Fibroblast of lung (primary cell): ENCODE measurements around the gene ZNF530. TPM values are rescaled to one million over a fixed set of nuclear protein-coding genes. Genes with fewer than 3 reads are reported as not detected.
A peak's percentile ranks its signal among the peaks of the same experiment; 100 is the strongest.

Experiments used
- DNase-seq, 2 donors: peaks; one replicate each; pipeline versions ENCODE4 v3.0.0 to v3.0.0-alpha.2; 2010; ENCODE audit warnings: low read depth in 2 of 2
- H2AFZ ChIP-seq: 2 replicates; pipeline ENCODE4 v1.5.1; 2012; ENCODE audit warnings: low read length, control low read depth, inconsistent platforms
- H3K27ac ChIP-seq: 2 replicates; pipeline ENCODE4 v1.5.1; 2011; ENCODE audit warnings: low read length, control low read depth; ENCODE audit not compliant: insufficient read depth
- H3K27me3 ChIP-seq: 2 replicates; pipeline ENCODE4 v1.5.1; 2011; ENCODE audit warnings: mild to moderate bottlenecking, low read length; ENCODE audit not compliant: control insufficient read depth, insufficient read depth
- H3K36me3 ChIP-seq: 2 replicates; pipeline ENCODE4 v1.5.1; 2011; ENCODE audit warnings: low read length; ENCODE audit not compliant: control insufficient read depth, insufficient read depth
- H3K4me1 ChIP-seq: 2 replicates; pipeline ENCODE4 v1.5.1; 2011; ENCODE audit warnings: low read length; ENCODE audit not compliant: control insufficient read depth, insufficient read depth; ENCODE audit errors: extremely low read depth
- H3K4me2 ChIP-seq: 2 replicates; pipeline ENCODE4 v1.5.1; 2011; ENCODE audit warnings: low read length, control low read depth; ENCODE audit not compliant: insufficient read depth; ENCODE audit errors: extremely low read depth
- H3K4me3 ChIP-seq, 4 experiments: fragments of 200-600 bp in 1 of 4; sonication (generic) in 1 of 4; replicated peaks in 1 of 4; 2 replicates each; pipeline ENCODE4 v1.5.1; 2011 to 2016; ENCODE audit warnings: low read length in 4 of 4, low read depth in 3 of 4, mild to moderate bottlenecking in 3 of 4, control low read depth in 2 of 4, inconsistent platforms in 1 of 4, mixed read lengths in 1 of 4; ENCODE audit not compliant: insufficient read depth in 1 of 4; ENCODE audit errors: control extremely low read depth in 1 of 4
- H3K79me2 ChIP-seq: 2 replicates; pipeline ENCODE4 v1.5.1; 2012; ENCODE audit warnings: mild to moderate bottlenecking, low read length, inconsistent platforms; ENCODE audit not compliant: control insufficient read depth, insufficient read depth
- H3K9ac ChIP-seq: 2 replicates; pipeline ENCODE4 v1.5.1; 2011; ENCODE audit warnings: mild to moderate bottlenecking, low read length, control low read depth; ENCODE audit not compliant: insufficient read depth
- H3K9me3 ChIP-seq: 2 replicates; pipeline ENCODE4 v1.5.1; 2012; ENCODE audit warnings: low read depth, low read length; ENCODE audit not compliant: control insufficient read depth, insufficient read depth
- H4K20me1 ChIP-seq: 2 replicates; pipeline ENCODE4 v1.5.1; 2011; ENCODE audit warnings: low read length; ENCODE audit not compliant: control insufficient read depth, insufficient read depth; ENCODE audit errors: extremely low read depth
- CTCF ChIP-seq, 2 donors: IDR thresholded peaks in 1 of 2; conservative IDR thresholded peaks in 1 of 2; 1 replicate in 1 of 2; 2 replicates in 1 of 2; pipeline ENCODE4 v1.5.1; 2011 to 2012; ENCODE audit warnings: low read length in 2 of 2, control low read depth in 1 of 2, inconsistent platforms in 1 of 2, low read depth in 1 of 2, mild to moderate bottlenecking in 1 of 2
- EZH2 ChIP-seq: IDR thresholded peaks from 2 replicates; pipeline ENCODE4 v1.5.1; 2012; ENCODE audit warnings: low read length, control low read depth, mild to moderate bottlenecking; ENCODE audit errors: missing control alignments
- polyA plus RNA-seq, 2 donors: library from polyadenylated mRNA; depleted of rRNA in 1 of 2; stranded (reverse) in 1 of 2; unstranded in 1 of 2; fragments of >200 nt; gene quantifications; 2 replicates each; pipeline ENCODE4 v1.2.1, GENCODE V29; 2011 to 2012; ENCODE audit warnings: missing spikeins in 1 of 2
- total RNA-seq: library from RNA; depleted of rRNA; stranded (reverse); fragments of >200 nt; gene quantifications from 2 replicates; pipeline ENCODE4 v1.2.1, GENCODE V29; 2014

Gene ZNF530
- total and polyA plus RNA-seq, 2 donors (not counting 1 experiment from before 2014, with no cell fraction given): 1.6 to 2.5 TPM

GRCh38 chr19:57611113-57611512, 11.4 kb downstream of the ZNF530 start:
- DNase-seq: no peak
- Histone ChIP-seq H3K27ac (no peak overlapping the region), H3K4me1 (no peaks in the 10 kb centered on the region), H3K9ac (no peak overlapping the region), H3K4me3 (no peak overlapping the region), H3K27me3 (no peaks in the 10 kb centered on the region), H3K9me3 (peaks cover 8% of the 10 kb centered on the region), H3K4me2 (no peak overlapping the region), H3K79me2 (peaks cover 20% of the 10 kb centered on the region), H3K36me3 (peaks cover 7% of the 10 kb centered on the region), H2AFZ (no peak overlapping the region), H4K20me1 (no peaks in the 10 kb centered on the region)
- TF ChIP-seq EZH2 (no peak), CTCF (conservative IDR thresholded peaks at IDR 0.05 in 1 of 2, IDR thresholded peaks at IDR 0.05 in 1 of 2; ENCODE audit: low read depth in 1 of 2, low read length in 2 of 2) (no peak)

GRCh38 chr19:57613941-57614743, 14.5 kb downstream of the ZNF530 start, which contains the start of gene ZNF134:
ZNF134 (plus strand) TSS chr19:57614242; CDS start chr19:57619469, 5,227 bp downstream.
- Histone ChIP-seq H3K4me2 (peak within 1 kb of the TSS; percentile 56), H3K79me2 (peaks cover 49% of the 10 kb centered on the region), H3K4me1 (no peaks in the 10 kb centered on the region), H2AFZ (peak within 1 kb of the TSS; percentile 93), H3K27me3 (no peaks in the 10 kb centered on the region), H4K20me1 (no peaks in the 10 kb centered on the region), H3K4me3 (peak within 1 kb of the TSS; percentile 79 to 90 (median 82)), H3K27ac (peak within 1 kb of the TSS; percentile 63), H3K9me3 (peaks cover 9% of the 10 kb centered on the region), H3K9ac (peak within 1 kb of the TSS; percentile 72), H3K36me3 (peaks cover 8% of the 10 kb centered on the region)
- DNase-seq: peak; percentile 89 to 90
- TF ChIP-seq EZH2 (no peak), CTCF (conservative IDR thresholded peaks at IDR 0.05 in 1 of 2, IDR thresholded peaks at IDR 0.05 in 1 of 2; ENCODE audit: low read depth in 1 of 2, low read length in 2 of 2) (peak; percentile 31 to 48)

GRCh38 chr19:57615346-57615745, 15.7 kb downstream of the ZNF530 start:
- no peak overlapping the region for H3K27ac ChIP-seq
- peaks cover 8% of the 10 kb centered on the region for H3K36me3 ChIP-seq
- H4K20me1 ChIP-seq: no peaks in the 10 kb centered on the region
- TF ChIP-seq EZH2: no peak
- no peak for TF ChIP-seq CTCF (conservative IDR thresholded peaks at IDR 0.05 in 1 of 2, IDR thresholded peaks at IDR 0.05 in 1 of 2; ENCODE audit: low read depth in 1 of 2, low read length in 2 of 2)
- no peaks in the 10 kb centered on the region for H3K4me1 ChIP-seq
- peaks cover 51% of the 10 kb centered on the region for H3K79me2 ChIP-seq
- H3K9me3 ChIP-seq: peaks cover 12% of the 10 kb centered on the region
- no peaks in the 10 kb centered on the region for H3K27me3 ChIP-seq
- DNase-seq: no peak
- H3K9ac ChIP-seq: no peak overlapping the region
- H3K4me2 ChIP-seq: no peak overlapping the region
- H2AFZ ChIP-seq: no peak overlapping the region
- H3K4me3 ChIP-seq: peak overlapping the region; percentile 79 to 90 (median 82)
